Sigmoid colon (tissue), 7 donors: Measurements from ENCODE around the gene SLCO6A1. TPM values are rescaled to one million over a fixed set of nuclear protein-coding genes. Genes with fewer than 3 reads are reported as not detected.

Experiments
- DNase-seq: peaks from one replicate; pipeline ENCODE4 v3.0.0-alpha.2; 2019
- H3K27ac ChIP-seq, 4 donors: fragments of 200-600 bp; sonication (generic); one replicate each; pipeline ENCODE4 v1.5.1; 2016 to 2019; ENCODE audit warnings: mild to moderate bottlenecking in 1 of 4
- H3K27me3 ChIP-seq, 3 donors: fragments of 200-600 bp; sonication (generic); one replicate each; pipeline ENCODE4 v1.5.1; 2019; ENCODE audit warnings: mild to moderate bottlenecking in 1 of 3
- H3K36me3 ChIP-seq, 4 donors: fragments of 200-600 bp; sonication (generic); one replicate each; pipeline ENCODE4 v1.5.1; 2016 to 2019
- H3K4me1 ChIP-seq, 4 donors: fragments of 200-600 bp; sonication (generic); one replicate each; pipeline ENCODE4 v1.5.1; 2017 to 2019
- H3K4me3 ChIP-seq, 4 donors: fragments of 200-600 bp; sonication (generic); one replicate each; pipeline ENCODE4 v1.5.1; 2017 to 2019; ENCODE audit warnings: mild to moderate bottlenecking in 2 of 4, moderate library complexity in 1 of 4
- H3K9me3 ChIP-seq, 4 donors: fragments of 200-600 bp in 3 of 4; sonication (generic) in 3 of 4; one replicate each; pipeline versions ENCODE4 v1.5.1 to v1.6.1; 2013 to 2019
- CTCF ChIP-seq, 4 experiments: fragments of 450-650 bp in 3 of 4; fragments of 200-600 bp in 1 of 4; IDR thresholded peaks; one replicate each; pipeline ENCODE4 v1.5.1; 2016 to 2019; ENCODE audit warnings: antibody characterized with exemption in 4 of 4, mild to moderate bottlenecking in 3 of 4, moderate library complexity in 2 of 4
- EP300 ChIP-seq, 4 donors: sonication (generic); formaldehyde crosslinking; IDR thresholded peaks; one replicate each; pipeline ENCODE4 v1.6.1; 2017; ENCODE audit warnings: antibody characterized with exemption in 4 of 4
- POLR2A ChIP-seq, 2 donors: fragments of 450-650 bp; IDR thresholded peaks; one replicate each; pipeline ENCODE4 v1.6.1; 2016; ENCODE audit warnings: antibody characterized with exemption in 2 of 2, mild to moderate bottlenecking in 2 of 2, moderate library complexity in 2 of 2
- POLR2AphosphoS5 ChIP-seq, 4 donors: sonication (generic); formaldehyde crosslinking; IDR thresholded peaks; one replicate each; pipeline ENCODE4 v1.6.1; 2017; ENCODE audit warnings: antibody characterized with exemption in 4 of 4
- WGBS, 2 donors: extraction: QIAGEN DNeasy Blood & Tissue Kit; methylation state at CpG; one replicate each; pipeline ENCODE4 v1.1.7; 2013; 5-methylcytosine and 5-hydroxymethylcytosine counted together
- intact Hi-C: fragments of 100-400 bp; cut with DNase I; formaldehyde crosslinking; loops from one replicate; pipeline ENCODE4 v1.15.1; 2023
- polyA plus RNA-seq, 3 donors: library from polyadenylated mRNA; stranded (reverse); fragments of 200-250 nt; gene quantifications; one replicate each; pipeline ENCODE4 v1.2.3, GENCODE V29; 2013
- total RNA-seq, 4 donors: library from RNA; depleted of rRNA; stranded (reverse); fragments of >200 nt; gene quantifications; one replicate each; pipeline ENCODE4 v1.1.0, GENCODE V29; 2016
- donor health status: healthy with polysubstance abuse.
- donor health status: Bipolar disorder and iron deficiency.
- donor health status: healthy.

Gene SLCO6A1
- total and polyA plus RNA-seq, 7 donors: not detected

DNA sequence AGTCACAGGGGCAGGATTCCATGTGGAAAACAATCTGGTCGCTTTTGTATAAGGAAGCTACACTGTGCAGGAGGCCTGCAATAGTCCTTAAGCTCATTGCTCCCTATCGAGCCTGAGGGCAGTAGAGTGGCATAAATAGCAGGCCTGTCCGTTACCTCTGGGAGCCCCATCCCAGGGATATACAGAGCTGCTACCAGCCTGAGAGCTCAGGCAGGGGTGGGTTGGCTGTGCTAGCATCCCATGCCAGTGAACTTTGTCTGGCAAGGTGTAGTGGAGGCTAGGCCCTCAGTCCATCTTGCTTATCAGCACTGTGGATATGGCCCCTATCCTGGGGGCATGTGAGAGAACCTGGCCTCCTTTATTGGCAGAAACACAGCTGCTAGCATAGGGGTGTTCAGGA is 47.7 kb downstream of the SLCO6A1 start:
- TF ChIP-seq POLR2AphosphoS5 (IDR thresholded peaks at IDR 0.05) (no peak), CTCF (IDR thresholded peaks at IDR 0.05) (no peak), POLR2A (IDR thresholded peaks at IDR 0.05) (no peak), EP300 (IDR thresholded peaks at IDR 0.05) (no peak)
- H3K27me3 ChIP-seq: no peaks in the 10 kb centered on the region
- 86 to 90% methylated on average over 3 of the region's 3 CpGs for WGBS, 2 donors
- no peak for DNase-seq
- H3K27ac ChIP-seq: no peak overlapping the region
- peaks cover 0 to 3% (median 0%) of the 10 kb centered on the region in 4 donors for H3K9me3 ChIP-seq
- H3K4me3 ChIP-seq: no peak overlapping the region
- no peaks in the 10 kb centered on the region for H3K4me1 ChIP-seq
- intact Hi-C loops: no loop called here
- H3K36me3 ChIP-seq: no peaks in the 10 kb centered on the region

DNA sequence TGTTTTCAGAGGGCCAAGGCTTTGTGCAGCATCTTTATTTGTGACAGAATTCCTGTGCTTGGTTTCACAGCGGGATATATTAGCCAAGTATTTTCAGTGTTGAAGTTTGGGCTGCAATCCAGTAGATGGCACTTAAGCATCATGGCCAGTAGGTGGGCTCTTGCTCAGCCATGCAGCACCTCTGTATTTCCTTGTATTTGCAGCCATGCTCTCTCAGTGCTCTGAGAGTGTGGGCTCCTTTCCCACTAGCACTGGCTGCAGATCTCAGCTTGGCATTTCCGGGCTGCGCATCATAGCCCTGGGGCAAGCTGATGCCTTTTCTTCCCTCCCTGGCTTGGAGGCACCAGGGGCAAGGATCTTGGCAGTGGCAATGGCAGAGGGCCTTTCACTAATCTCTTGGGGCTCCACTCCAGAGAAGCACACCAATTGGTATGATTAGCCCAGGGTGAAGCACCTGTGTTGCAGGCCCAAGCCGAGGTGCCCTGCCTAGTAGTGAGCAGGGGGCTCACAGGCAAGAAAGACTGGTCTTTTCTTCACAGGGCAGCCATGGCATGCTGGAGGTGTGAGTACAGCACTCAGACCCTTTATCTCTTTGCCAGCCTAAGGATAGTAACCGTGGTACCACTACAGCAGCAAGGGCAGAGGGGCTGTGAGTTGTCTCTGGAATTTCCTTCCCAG is 48.3 kb downstream of the SLCO6A1 start:
- WGBS, 2 donors: 82 to 94% methylated on average over 5 of the region's 5 CpGs
- Histone ChIP-seq H3K4me3 (no peak overlapping the region), H3K27me3 (no peaks in the 10 kb centered on the region), H3K9me3 (peaks cover 0 to 3% (median 0%) of the 10 kb centered on the region in 4 donors), H3K36me3 (no peaks in the 10 kb centered on the region), H3K4me1 (no peaks in the 10 kb centered on the region), H3K27ac (no peak overlapping the region)
- TF ChIP-seq POLR2AphosphoS5 (IDR thresholded peaks at IDR 0.05): no peak
- TF ChIP-seq EP300 (IDR thresholded peaks at IDR 0.05): no peak
- DNase-seq: peak; percentile 51
- intact Hi-C loops: no loop called here

GRCh38 chr5:102433473-102433872 is 65.3 kb downstream of the SLCO6A1 start:
- Histone ChIP-seq H3K4me3 (no peak overlapping the region), H3K9me3 (no peaks in the 10 kb centered on the region), H3K27ac (no peak overlapping the region), H3K36me3 (no peaks in the 10 kb centered on the region), H3K27me3 (no peaks in the 10 kb centered on the region), H3K4me1 (no peaks in the 10 kb centered on the region)
- intact Hi-C loops: no loop called here
- no peak for TF ChIP-seq POLR2A (IDR thresholded peaks at IDR 0.05)
- TF ChIP-seq CTCF (IDR thresholded peaks at IDR 0.05): no peak
- TF ChIP-seq EP300 (IDR thresholded peaks at IDR 0.05): no peak
- no peak for TF ChIP-seq POLR2AphosphoS5 (IDR thresholded peaks at IDR 0.05)
- no peak for DNase-seq
- 46 to 48% methylated on average over 2 of the region's 2 CpGs for WGBS, 2 donors

DNA sequence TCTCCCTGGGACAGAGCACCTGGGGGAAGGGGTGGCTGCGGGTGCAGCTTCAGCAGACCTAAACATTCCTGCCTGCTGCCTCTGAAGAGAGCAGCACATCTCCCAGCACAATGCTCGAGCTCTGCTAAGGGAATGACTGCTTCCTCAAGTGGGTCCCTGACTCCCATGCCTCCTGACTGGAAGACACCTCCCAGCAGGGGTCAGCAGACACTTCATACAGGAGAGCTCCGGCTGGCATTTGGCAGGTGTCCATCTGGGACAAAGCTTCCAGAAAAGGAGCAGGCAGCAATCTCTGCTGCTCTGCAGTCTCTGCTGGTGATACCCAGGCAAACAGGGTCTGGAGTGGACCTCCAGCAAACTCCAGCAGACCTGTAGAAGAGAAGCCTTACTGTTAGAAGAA is 77.2 kb downstream of the SLCO6A1 start:
- no peaks in the 10 kb centered on the region for H3K4me1 ChIP-seq
- no peak for DNase-seq
- WGBS, 2 donors: 50 to 73% methylated on average over 3 of the region's 3 CpGs
- H3K27me3 ChIP-seq: no peaks in the 10 kb centered on the region
- H3K27ac ChIP-seq: no peak overlapping the region
- H3K9me3 ChIP-seq: no peaks in the 10 kb centered on the region
- no peak overlapping the region for H3K4me3 ChIP-seq
- H3K36me3 ChIP-seq: no peaks in the 10 kb centered on the region
- TF ChIP-seq EP300 (IDR thresholded peaks at IDR 0.05) (no peak), POLR2A (IDR thresholded peaks at IDR 0.05) (no peak), POLR2AphosphoS5 (IDR thresholded peaks at IDR 0.05) (no peak), CTCF (IDR thresholded peaks at IDR 0.05) (no peak)
- intact Hi-C loops: no loop called here

DNA sequence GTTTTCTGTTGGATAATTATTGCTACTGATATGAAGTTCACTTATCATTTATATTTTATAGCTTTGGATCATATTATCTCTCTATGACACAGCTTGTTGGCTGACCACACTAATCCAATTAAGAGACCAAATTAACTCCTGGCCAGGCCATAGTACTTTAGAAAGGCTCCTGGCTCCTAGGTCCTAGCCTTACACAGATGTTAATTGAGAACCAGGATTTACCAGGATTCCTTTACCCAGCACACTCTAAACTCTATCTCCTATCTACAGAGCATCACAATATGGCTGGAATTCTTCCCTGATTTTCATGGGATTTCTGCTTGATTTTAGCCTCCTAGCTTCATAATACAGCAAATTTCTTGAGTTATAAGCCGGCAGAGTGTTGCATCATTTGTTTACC is 80.3 kb downstream of the SLCO6A1 start:
- H3K27ac ChIP-seq: no peak overlapping the region
- intact Hi-C loops: no loop called here
- no peaks in the 10 kb centered on the region for H3K9me3 ChIP-seq
- TF ChIP-seq POLR2A (IDR thresholded peaks at IDR 0.05) (no peak), CTCF (IDR thresholded peaks at IDR 0.05) (no peak), EP300 (IDR thresholded peaks at IDR 0.05) (no peak), POLR2AphosphoS5 (IDR thresholded peaks at IDR 0.05) (no peak)
- DNase-seq: no peak
- no peaks in the 10 kb centered on the region for H3K27me3 ChIP-seq
- H3K36me3 ChIP-seq: no peaks in the 10 kb centered on the region
- no peak overlapping the region for H3K4me3 ChIP-seq
- 77 to 88% methylated on average over 1 of the region's 1 CpG for WGBS, 2 donors
- H3K4me1 ChIP-seq: no peaks in the 10 kb centered on the region
